Measurements from ENCODE around the gene WNT8A.
"Not testable (repeated sequence)": the region's sequence is repeated elsewhere in the genome, so short reads cannot be mapped to it uniquely, and the experiment has no call there.

The WNT8A gene, protein sequence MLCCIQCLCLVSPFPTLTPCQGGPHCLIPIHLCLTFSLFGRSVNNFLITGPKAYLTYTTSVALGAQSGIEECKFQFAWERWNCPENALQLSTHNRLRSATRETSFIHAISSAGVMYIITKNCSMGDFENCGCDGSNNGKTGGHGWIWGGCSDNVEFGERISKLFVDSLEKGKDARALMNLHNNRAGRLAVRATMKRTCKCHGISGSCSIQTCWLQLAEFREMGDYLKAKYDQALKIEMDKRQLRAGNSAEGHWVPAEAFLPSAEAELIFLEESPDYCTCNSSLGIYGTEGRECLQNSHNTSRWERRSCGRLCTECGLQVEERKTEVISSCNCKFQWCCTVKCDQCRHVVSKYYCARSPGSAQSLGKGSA

DNA sequence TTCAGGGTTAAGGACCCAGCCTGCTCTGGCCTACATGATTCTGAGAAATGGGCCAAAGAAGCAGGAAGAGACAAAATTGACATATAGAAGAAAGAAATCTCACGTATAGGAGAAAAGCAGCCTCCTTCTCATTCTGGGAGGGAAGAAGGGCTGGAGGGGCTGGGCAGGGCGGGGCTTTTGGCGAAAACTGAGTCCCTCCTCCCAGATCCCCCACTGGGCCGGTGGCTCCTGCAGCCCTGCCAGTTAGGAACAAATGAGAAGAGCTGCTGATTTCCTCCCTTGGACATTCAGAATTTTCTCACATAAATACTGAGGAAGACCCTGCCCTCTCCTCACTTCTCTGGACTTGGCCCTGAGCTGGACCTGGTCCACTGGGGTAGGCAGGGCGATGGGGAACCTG lies at the start of gene WNT8A:
Gene WNT8A, plus strand, starts transcription at position 332 of the 400 bp plus-strand sequence. CDS start 95 bp downstream, outside the sequence.
- no peak for FAIRE-seq

DNA sequence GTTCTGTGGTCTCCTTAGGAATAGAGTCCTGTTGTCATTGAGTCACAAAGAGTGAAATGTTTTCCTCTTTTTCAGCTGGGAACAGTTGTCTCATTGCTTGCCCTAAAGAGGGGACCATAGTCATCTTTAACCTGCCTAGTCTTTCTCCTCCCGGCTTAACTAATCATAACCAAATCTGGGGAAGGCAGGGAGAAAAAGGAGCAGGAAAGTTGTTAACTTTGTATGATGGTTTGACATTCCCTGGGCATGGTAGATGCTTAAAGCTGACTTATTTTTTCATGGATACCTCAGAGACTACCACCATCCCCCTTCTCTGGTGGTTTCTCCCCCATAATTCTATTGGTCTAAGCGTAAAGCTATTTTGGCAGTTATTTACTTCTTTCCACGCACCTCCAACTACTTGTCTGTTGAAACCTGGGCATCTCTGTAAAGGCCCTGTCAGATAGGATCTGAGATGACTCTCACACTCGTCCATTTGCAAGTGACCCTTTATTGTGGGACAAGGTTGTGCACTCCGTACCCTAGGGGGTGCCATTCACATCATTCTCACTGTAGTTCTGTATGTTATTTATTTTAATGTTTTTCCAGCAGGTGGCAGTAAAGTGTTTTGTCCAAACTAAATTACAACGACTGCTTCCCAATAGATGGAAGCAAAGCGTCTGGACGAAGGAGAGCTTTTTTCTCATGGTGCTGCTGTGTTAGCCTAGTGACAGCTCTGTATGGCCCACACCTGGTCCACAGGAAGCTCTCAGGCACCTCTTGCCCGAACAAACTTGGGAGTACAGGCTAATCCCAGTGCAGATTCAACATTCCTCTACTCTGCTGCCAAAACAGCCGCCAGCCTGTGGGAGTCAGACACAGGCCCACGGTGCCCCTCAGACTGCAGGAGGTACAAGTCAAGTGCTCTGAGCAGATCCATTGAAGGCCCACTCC lies 48.0 kb upstream of the WNT8A start:
- FAIRE-seq = peak; percentile 18

DNA sequence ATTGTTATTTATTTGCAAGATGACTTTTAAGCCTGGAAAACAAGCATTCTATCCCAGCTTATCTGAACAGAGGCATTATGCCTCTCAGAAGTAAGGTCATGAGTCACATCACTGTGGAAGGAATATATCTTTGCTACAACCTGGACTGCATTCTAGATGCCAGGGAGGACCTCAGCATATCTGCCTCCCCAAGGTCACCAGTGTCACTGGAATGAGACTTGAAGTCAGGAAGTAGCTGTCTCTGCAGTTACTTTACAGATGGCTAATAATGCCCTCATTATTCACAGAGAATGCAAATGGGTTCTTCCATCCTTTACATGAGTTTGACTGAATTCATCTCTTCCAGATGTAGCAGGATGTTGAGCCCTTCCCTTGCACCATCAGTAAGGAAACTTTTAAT lies 46.6 kb upstream of the WNT8A start:
- FAIRE-seq = no peak

DNA sequence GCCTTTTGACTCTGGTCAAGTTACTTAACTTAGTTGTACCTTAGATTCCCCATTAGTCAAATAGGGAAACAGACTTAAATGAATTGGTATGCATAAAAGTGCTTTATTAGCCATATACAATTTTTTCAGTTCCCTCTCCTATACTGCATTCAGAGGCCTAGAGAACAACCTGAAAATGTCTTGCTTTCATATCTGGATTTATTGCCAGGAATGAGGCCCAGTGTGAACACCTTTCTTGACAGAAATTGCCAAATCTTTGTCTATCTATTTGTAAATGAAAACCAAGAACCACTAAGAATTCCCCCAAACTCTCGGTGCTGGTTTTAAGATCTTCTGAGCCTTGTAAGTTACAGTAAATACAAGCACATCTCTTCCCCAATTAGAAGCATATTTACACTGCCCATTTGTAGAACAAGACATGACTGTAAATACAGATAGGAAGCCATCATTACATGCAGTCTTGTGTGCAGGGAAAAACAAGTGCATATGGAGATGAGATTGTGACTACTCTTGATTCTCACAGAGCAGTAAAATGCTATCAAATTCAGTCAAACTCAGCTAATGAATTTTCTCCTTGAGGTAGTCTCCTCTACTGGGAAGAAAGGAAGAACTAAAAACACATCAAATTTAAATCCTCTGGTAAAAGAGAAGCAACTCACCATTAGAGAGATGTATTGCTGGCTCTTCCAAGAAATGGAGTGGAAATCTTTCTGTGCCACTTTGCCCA lies 45.8 kb upstream of the WNT8A start:
- no peak for FAIRE-seq

DNA sequence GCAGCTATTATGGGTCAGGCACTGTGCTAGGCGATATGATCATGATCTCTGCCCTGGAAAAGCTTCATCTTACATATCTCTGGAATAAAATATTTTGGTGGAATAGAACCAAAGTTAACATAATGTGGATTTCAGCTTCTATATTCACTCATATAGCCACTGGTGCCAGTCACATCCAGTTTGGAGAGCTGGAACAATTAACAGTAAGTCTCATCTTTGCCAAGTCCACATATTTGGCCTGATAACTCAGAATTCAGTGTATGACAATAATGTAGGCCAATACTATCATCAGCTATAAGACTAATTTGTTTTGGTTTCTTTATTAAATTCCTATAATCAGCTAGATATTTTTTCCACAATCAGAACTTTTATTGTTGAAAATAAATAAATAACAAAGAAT lies 45.0 kb upstream of the WNT8A start:
- no peak for FAIRE-seq

DNA sequence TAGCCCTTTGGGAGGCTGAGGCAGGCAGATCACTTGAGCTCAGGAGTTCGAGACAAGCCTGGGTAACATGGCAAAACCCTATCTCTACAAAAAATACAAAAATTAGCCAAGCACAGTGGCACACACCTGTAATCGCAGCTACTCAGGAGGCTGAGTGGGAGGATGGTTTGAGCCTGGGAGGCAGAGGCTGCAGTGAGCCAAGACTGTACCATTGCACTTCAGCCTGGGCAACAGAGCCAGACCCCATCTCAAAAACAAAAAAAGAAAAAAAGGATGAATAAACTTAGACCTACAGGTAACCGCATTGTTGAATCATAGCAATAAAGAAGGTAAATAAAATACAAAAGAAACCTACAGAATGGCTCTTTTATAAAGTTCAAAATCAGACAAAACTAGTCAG lies 38.5 kb upstream of the WNT8A start:
- FAIRE-seq = not testable (repeated sequence)

DNA sequence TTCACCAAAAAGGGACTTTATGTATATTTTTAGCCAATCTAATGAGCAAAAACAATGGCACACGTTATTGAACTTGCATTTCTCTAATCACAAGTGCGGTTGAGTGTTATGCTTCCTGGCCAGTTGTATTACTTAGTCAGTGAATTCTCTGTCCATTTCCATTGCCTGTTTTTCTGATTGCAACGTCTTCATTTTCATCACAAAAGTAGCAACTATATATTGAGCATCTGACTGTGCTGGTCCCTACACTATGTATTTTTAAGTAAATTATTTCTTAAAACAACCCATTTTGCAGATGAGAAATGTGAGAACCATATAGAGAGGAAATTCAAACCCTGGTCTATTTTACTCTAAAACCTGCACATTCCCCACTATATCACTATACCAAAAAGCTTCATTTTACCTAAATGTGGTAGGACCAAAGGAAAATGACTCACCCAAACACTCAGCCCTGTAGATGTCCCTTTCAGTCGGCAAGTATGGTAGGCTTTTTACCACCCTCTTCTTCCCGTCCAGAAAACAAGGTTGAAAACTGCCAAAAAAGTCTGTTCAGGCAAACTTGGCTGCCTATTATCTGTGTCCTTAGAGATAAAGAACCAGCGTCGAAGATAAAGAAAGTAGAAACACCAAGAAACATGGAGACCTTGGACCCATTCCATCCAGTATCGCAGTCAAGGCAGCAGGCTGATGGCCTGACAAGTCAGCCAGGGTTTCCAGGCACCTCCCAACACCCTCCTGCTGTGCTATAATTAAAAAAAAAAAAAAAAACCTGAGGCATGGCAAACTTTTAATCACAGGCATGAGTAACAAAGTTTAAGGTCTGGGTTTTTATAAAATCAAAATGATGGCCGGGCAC lies 32.2 kb upstream of the WNT8A start:
- FAIRE-seq = no peak

DNA sequence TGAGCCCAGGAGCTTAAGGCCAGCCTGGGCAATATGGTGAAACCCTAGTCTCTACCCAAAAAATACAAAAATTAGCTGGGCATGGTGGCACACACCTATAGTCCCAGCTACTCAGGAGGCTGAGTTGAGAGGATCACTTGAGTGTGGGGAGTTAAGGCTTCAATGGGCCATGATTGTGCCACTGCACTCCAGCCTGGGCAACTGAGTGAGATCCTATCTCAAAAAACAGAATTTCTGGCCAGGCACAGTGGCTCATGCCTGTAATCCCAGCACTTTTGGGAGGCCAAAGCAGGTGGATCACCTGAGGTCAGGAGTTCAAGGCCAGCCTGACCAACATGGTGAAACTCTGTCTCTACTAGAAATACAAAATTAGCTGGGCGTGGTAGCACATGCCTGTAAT lies 31.1 kb upstream of the WNT8A start:
- FAIRE-seq = not testable (repeated sequence)

DNA sequence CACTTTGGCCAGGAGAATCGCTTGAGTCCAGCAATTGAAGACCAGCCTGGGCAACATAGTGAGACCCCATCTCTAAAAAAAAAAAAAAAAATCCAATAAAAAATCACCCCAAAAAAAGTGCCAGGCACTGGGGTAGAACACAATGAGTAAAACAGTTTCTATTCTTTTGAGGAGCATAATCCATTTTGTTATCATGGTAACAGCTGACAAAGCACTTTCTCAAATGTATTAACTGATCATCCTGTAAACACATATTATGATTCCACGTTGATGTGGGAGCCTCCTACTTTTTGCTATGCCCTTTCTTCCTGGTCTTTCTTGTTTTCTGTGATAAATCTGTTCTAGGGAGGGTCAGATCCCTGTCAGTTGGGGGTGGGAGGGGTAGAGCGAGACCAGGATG lies 30.3 kb upstream of the WNT8A start:
- FAIRE-seq = no peak

DNA sequence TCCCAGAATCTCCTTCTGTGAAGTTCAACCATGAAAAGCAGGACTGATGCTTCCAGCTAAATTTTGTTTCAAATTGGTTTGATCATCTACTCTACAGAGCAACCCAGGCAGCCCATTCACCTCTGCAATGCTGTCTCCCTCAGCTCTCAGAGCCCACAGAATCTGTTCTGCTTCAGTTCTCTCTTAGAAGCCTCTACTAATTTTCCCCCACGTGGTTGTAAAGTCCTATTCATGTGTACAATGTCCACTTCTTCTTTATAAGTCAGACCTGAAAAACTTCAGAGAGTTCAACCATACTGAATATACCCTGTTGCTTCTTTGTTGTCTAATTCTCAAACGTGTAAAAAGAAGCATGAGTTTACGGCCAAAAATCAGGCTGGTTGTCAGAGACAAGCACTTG lies 29.6 kb upstream of the WNT8A start:
- no peak for FAIRE-seq

DNA sequence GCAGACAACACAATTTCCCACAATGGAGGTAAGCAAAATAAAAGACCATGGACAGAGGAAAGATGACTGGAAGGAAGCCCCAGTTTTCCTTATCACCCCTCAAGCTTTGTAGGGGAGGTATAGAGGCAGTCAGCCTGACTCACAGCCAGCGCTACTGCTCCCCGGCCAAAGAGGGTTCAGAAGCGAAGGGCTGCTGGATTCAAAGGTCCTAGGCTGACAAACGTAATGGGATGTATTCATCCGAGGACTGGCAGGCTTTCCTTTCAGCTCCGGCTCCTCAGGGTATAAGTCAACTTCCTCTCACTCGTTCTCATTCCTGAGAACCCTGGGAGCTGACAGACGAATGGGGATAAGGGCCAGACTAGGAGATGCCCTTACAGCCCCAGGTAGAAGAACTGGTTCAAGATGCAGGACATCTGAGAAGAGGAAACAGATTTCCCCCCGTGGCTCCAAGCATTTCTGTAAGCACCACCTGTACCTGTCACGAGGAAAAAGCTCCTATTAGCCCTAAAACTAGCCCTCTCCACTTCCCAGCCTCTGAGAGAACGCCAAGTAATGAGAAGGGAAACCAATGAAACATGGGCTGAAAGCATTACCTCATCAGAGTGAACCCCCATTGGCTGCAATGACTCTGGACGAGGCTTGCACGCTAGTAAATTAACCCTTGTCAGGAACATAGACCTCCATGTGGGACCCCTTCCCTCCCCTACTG lies 28.8 kb upstream of the WNT8A start:
- FAIRE-seq = no peak

DNA sequence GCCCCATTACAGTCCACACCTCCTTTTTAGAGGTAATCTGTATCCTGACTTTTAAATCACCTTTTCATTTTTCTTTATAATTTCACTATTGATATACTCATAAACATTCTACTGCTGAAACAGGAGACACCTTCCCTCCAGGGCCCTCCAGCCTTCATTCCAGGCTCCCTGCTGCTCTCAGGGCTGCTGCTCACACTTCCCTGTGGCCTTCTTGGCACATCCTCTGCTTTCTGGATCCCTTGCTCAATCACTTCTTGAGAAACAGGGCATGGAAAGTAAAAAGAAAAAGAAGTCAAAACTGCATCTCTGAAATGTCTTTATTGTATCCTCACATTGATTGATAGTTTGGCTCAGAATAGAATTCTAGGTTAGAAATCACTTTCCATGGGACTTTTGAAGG lies 19.3 kb upstream of the WNT8A start:
- FAIRE-seq = no peak

DNA sequence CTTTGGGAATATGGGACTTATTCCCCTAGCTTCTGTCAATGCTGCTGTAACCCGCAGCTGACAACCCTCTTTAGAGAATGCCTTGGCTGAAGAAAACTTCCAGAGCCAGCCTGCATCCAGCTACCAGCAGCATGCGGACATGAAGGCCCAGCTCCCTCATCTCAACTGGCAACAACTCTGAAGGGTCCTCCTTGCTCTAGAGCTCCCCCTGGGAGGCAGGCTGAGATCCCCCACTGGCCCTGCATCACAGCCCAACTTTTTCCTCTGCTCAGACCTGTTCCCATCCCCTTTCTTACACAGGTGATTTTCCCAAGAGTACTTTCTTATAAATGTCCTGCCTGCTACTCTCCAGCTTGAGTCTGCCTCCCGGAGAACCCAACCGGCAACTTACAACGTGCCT lies 18.7 kb upstream of the WNT8A start:
- no peak for FAIRE-seq

DNA sequence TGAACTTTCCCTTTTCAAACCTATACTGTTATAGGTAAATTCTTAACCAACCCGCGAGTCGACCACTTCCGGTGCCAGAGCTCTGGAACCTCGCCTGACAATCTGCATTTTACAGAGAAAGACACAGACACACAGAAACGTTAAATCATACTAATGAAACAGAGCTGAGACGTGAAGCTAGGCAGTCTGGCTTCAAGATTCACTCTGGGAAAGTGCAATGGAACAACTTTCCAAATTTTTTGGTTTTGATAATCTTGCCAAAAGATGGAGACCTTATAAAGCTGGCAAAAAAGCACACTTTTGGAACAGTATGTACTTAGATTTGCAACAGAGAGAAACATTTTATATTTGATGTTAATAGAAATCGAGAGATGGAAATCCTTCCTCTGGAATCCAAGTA lies 15.9 kb upstream of the WNT8A start:
- FAIRE-seq = no peak

DNA sequence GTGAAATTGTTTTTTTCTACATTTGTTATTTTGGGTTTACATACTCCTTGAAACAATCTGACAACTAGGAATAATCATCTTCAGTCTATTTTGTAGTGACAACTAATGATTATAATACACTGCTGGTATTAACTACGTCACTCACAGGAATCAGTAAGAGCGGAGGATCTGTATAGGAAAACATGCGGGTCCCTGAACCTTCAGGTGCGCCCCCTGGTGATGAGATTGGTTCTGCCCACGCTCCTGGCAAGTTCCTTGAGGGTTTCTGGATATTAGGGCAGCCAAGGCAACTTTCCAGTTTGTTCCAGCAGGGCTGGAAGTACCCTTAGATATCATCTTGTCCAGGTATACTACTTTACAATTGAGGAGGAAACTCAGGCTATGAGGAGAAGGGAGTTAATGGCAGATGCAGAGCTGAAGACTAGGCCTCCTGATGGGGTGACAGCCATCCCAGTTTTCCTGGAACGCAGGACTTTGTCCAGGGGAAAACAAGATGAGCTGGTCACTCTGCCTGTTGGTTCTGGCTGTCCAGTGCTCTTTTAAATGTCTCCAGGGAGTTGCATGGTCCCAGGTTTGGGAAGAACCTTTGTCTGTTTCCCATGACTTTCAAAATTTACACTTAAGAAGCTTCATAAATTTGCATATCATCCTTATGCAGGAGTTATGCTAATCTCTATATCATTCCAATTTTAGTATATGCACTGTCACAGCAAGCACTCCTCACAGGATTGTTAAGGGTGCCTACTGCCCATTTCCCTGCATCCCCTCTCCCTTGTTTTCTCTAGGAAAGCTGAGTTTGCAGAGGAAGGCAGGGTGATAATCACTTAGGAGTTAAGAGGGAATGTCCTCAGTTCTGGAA lies 14.9 kb upstream of the WNT8A start:
- FAIRE-seq = no peak

DNA sequence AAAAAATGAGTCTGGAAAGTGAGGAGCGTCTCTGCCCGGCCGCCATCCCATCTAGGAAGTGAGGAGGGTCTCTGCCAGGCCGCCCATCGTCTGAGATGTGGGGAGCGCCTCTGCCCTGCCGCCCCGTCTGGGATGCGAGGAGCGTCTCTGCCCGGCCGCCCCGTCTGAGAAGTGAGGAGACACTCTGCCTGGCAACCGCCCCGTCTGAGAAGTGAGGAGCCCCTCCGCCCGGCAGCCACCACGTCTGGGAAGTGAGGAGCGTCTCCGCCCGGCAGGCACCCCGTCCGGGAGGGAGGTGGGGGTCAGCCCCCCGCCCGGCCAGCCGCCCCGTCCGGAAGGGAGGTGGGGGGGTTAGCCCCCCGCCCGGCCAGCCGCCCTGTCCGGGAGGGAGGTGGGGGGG lies 13.8 kb upstream of the WNT8A start:
- not testable (repeated sequence) for FAIRE-seq

DNA sequence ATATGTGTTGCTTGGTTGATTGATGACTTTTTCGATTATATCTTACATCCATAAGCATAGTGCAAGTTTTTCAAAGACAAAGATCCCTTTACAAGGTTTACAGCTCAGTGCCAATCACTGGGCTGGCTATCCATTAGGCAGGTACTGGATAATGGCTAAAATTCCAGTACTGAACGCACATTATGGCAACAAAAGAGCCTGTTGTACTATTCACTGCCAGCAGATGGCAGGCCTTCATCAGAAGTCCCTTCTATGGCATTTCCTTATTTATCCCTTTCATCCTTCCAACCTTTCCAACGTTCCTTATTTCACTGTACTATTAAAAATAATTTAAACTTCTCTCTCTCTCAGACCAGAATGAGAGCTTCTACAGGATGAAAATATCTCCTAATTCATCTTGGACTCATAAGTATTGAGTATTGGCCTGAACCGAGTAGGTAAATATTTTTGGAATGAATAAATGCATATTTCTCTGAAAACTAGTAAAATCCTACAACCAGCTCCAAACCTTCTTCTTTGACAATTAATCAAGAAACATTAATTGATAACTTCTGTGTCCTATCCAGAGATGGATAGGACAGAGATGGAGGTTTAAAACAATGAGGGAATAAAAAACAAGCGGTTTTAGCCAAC lies 6.7 kb upstream of the WNT8A start:
- no peak for FAIRE-seq

DNA sequence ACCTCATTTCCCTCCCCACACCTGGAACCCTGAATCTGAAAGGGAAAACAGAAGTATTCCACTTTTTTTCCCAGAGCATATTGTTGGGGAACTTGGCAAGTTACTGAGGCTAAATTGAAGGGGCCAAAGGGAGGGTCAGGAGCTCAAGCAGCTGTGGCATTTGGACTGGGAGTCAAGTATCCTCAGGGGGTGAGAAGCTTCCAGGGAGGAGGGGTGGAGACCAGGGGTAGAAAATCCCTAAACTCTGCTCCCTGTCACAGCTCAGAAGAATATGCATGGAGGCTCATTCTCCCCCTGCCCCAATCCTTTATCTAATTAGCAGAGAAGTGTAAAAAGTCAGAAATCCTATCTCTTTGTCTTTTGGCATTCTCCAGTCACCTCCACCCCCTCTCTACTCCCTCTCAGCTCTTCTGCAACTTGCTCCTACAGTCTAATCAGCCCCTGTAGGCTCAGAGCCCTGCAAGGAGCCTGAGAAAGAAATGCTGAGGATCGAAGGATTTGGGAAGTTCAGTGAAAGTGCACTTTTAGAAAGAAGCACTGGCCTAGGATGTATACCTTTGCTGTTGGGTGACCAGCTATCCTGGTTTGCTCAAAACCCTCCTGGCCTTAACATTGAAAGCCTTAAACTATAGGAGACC lies 5.7 kb upstream of the WNT8A start:
- no peak for FAIRE-seq

DNA sequence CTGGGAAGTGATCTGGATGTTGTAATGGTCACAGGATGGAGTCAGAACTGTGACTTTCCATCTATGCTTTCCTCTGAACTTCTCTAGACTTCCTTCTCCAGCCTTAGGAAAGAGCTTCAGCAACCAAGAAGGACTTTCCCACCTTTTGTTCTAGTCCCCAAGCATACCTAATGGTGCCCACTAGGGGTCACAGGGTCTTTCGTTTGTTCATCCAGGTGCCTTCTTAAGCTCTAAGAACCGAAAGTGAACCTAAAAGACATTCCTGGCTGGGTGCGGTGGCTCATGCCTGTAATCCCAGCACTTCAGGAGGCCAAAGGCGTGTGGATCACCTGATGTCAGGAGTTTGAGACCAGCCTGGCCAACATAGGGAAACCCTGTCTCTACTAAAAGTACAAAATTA lies 1.8 kb upstream of the WNT8A start:
- FAIRE-seq = no peak

DNA sequence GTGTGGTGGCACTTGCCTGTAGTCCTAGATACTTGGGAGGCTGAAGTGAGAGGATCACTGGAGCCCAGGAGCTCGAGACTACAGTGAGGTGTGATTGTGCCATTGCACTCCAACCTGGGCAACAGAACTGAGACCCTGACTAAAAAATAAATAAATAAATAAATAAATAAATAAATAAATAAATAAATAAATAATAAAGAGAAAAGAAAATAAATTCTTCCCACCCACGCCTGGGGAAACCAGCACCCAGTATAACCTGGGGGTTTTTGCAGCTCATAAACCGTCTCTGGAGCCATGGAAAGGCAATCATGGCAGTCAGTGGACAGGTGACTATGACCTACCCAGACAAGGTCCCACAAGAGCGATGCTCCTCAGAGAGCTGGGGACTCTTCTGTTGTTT lies 7.9 kb downstream of the WNT8A start:
- FAIRE-seq = no peak
